A673 (cell line): ENCODE data around the gene KCNQ4.

Experiments used
- CTCF ChIP-seq: fragments of 300-800, 200-600 bp; sonication (generic); conservative IDR thresholded peaks from 2 replicates; pipeline ENCODE4 v1.5.1; 2017; ENCODE audit warnings: low read depth, mild to moderate bottlenecking, antibody characterized with exemption, low read length, moderate library complexity, mixed read lengths
- EZH2 ChIP-seq: fragments of 200-600 bp; sonication (generic); IDR thresholded peaks from 2 replicates; pipeline ENCODE4 v1.6.1; 2017; ENCODE audit warnings: borderline replicate concordance, low read depth, mild to moderate bottlenecking, mixed read lengths, antibody characterized with exemption, low read length; ENCODE audit not compliant: poor library complexity, severe bottlenecking

GRCh38 chr1:40848530-40849189, 65.1 kb downstream of the KCNQ4 start:
- TF ChIP-seq CTCF (peak; percentile 86), EZH2 (no peak)
